Fibroblast of the aortic adventitia (primary cell): ENCODE results near the gene DEFB129. TPM values are rescaled to one million over a fixed set of nuclear protein-coding genes. Genes with fewer than 3 reads are reported as not detected.
A peak's percentile ranks its signal among the peaks of the same experiment; 100 is the strongest.
"Not testable (repeated sequence)": the region's sequence is repeated elsewhere in the genome, so short reads cannot be mapped to it uniquely, and the experiment has no call there.

Experiments used
- DNase-seq: peaks from one replicate; pipeline ENCODE4 v3.0.0-alpha.2; 2010; ENCODE audit warnings: low read depth
- H3K4me3 ChIP-seq: 2 replicates; pipeline ENCODE4 v1.5.1; 2011; ENCODE audit warnings: low read depth, mild to moderate bottlenecking, control low read depth, low read length, moderate library complexity
- total RNA-seq: library from RNA; depleted of rRNA; stranded (reverse); fragments of >200 nt; gene quantifications from 2 replicates; pipeline ENCODE4 v1.2.3, GENCODE V29; 2012; ENCODE audit warnings: low replicate concordance
- TF ChIP-seq, protein P1 (sequence below): IDR thresholded peaks from 2 replicates; pipeline ENCODE4 v1.5.1; 2011; ENCODE audit warnings: mild to moderate bottlenecking, low read length, control low read depth, inconsistent platforms; ENCODE audit not compliant: insufficient read depth

The DEFB129 gene
- total RNA-seq, 1 donor: not detected

- no peak for DNase-seq
- H3K4me3 ChIP-seq: no peak overlapping the region
- TF ChIP-seq, protein P1, sequence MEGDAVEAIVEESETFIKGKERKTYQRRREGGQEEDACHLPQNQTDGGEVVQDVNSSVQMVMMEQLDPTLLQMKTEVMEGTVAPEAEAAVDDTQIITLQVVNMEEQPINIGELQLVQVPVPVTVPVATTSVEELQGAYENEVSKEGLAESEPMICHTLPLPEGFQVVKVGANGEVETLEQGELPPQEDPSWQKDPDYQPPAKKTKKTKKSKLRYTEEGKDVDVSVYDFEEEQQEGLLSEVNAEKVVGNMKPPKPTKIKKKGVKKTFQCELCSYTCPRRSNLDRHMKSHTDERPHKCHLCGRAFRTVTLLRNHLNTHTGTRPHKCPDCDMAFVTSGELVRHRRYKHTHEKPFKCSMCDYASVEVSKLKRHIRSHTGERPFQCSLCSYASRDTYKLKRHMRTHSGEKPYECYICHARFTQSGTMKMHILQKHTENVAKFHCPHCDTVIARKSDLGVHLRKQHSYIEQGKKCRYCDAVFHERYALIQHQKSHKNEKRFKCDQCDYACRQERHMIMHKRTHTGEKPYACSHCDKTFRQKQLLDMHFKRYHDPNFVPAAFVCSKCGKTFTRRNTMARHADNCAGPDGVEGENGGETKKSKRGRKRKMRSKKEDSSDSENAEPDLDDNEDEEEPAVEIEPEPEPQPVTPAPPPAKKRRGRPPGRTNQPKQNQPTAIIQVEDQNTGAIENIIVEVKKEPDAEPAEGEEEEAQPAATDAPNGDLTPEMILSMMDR: no peak
Observed at GRCh38 chr20:251354-251753, 24.3 kb downstream of the DEFB129 start.

GRCh38 chr20:252801-253200 lies 25.7 kb downstream of the DEFB129 start:
- TF ChIP-seq, protein P1: no peak
- DNase-seq: no peak
- no peak overlapping the region for H3K4me3 ChIP-seq

- H3K4me3 ChIP-seq, DNase-seq: not testable (repeated sequence)
Observed at GRCh38 chr20:253447-253846, 26.4 kb downstream of the DEFB129 start.

DNA sequence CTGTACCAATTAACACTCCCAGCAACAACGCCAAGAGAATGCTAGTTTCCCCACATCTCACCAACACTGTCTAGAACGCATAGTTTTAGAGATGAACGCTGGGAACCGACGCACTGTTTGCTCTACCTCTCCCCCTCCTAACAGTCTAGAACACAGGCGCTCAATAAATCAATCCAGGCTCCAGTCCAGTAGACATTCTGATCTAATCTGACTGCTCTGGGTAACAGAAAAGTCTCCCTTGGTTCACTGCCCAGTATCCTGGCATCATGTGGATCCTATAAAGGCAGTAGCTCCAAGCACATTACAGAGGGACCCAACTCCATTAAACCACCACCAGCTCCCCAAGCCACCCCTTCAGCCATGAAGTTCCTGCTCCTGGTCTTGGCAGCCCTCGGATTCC lies 30.4 kb downstream of the DEFB129 start, which contains the start of gene DEFB132:
TSS of gene DEFB132 (plus strand) at position 306 of the 400 bp plus-strand sequence. CDS start at position 361, 55 bp downstream.
- no peak within 1 kb of the TSS for H3K4me3 ChIP-seq
- DNase-seq: no peak
- TF ChIP-seq, protein P1: no peak

GRCh38 chr20:258269-258858 lies 31.3 kb downstream of the DEFB129 start:
- TF ChIP-seq, protein P1: no peak
- no peak overlapping the region for H3K4me3 ChIP-seq
- no peak for DNase-seq

- no peak overlapping the region for H3K4me3 ChIP-seq
- TF ChIP-seq, protein P1: peak; percentile 34
- DNase-seq: peak; percentile 23
Observed at GRCh38 chr20:258963-259362, 31.9 kb downstream of the DEFB129 start.

GRCh38 chr20:259981-260380 lies 32.9 kb downstream of the DEFB129 start:
- no peak overlapping the region for H3K4me3 ChIP-seq
- TF ChIP-seq, protein P1: no peak
- DNase-seq: no peak
